CD4-positive, alpha-beta memory T cell (primary cell): ENCODE data around the gene RFX3. TPM values are rescaled to one million over a fixed set of nuclear protein-coding genes. Genes with fewer than 3 reads are reported as not detected.

ENCODE experiments used
- CTCF ChIA-PET: fragments of 350-600 bp; sonication (Branson Sonifier 250); formaldehyde crosslinking; loops from one replicate; lab custom pipeline; 2021; ENCODE audit warnings: inconsistent platforms; ENCODE audit not compliant: partially characterized antibody; lab: Charles Lee
- POLR2A ChIA-PET: fragments of 350-600 bp; sonication (Branson Sonifier 250); formaldehyde crosslinking; loops from one replicate; lab custom pipeline; 2021; ENCODE audit not compliant: partially characterized antibody; lab: Charles Lee
- DNase-seq, 5 donors: peaks; one replicate each; pipeline versions ENCODE4 v3.0.0 to v3.0.0-alpha.2; 2020 to 2022; ENCODE audit warnings: mixed read lengths in 1 of 5
- H3K27ac ChIP-seq: one replicate; pipeline ENCODE4 v1.7.0; 2013; ENCODE audit warnings: low read depth, low read length
- H3K27me3 ChIP-seq: 2 replicates; pipeline ENCODE4 v1.7.0; 2013; ENCODE audit warnings: mild to moderate bottlenecking, low read length, moderate library complexity; ENCODE audit not compliant: insufficient read depth
- H3K36me3 ChIP-seq: 2 replicates; pipeline ENCODE4 v1.7.0; 2013; ENCODE audit warnings: mild to moderate bottlenecking, low read length, moderate library complexity; ENCODE audit not compliant: insufficient read depth
- H3K4me1 ChIP-seq: 2 replicates; pipeline ENCODE4 v1.7.0; 2013; ENCODE audit warnings: mild to moderate bottlenecking, low read length, moderate library complexity; ENCODE audit not compliant: insufficient read depth
- H3K4me3 ChIP-seq, 2 donors: one replicate each; pipeline ENCODE4 v1.7.0; 2013; ENCODE audit warnings: low read length in 2 of 2, mild to moderate bottlenecking in 1 of 2
- H3K9me3 ChIP-seq, 2 donors: one replicate each; pipeline ENCODE4 v1.7.0; 2013; ENCODE audit warnings: low read length in 2 of 2, control low read depth in 1 of 2; ENCODE audit not compliant: control insufficient read depth in 1 of 2
- H3K27ac Mint-ChIP-seq, 7 donors: one replicate each; pipeline ENCODE4 v1.8.0; 2020 to 2021; ENCODE audit warnings: mixed read lengths in 7 of 7, mild to moderate bottlenecking in 6 of 7, inconsistent platforms in 3 of 7, moderate library complexity in 3 of 7
- H3K27me3 Mint-ChIP-seq, 2 donors: one replicate each; pipeline ENCODE4 v1.8.0; 2020 to 2021; ENCODE audit warnings: mixed read lengths in 2 of 2
- H3K36me3 Mint-ChIP-seq, 2 donors: one replicate each; pipeline ENCODE4 v1.8.0; 2020 to 2021; ENCODE audit warnings: mixed read lengths in 2 of 2, inconsistent platforms in 1 of 2, mild to moderate bottlenecking in 1 of 2
- H3K4me1 Mint-ChIP-seq, 4 donors: one replicate each; pipeline ENCODE4 v1.8.0; 2020 to 2021; ENCODE audit warnings: mixed read lengths in 4 of 4, mild to moderate bottlenecking in 1 of 4
- H3K4me3 Mint-ChIP-seq, 8 donors: one replicate each; pipeline ENCODE4 v1.8.0; 2020 to 2021; ENCODE audit warnings: mixed read lengths in 8 of 8, mild to moderate bottlenecking in 7 of 8, moderate library complexity in 6 of 8, inconsistent platforms in 3 of 8
- H3K9me3 Mint-ChIP-seq, 8 donors: one replicate each; pipeline ENCODE4 v1.8.0; 2020 to 2021; ENCODE audit warnings: mixed read lengths in 8 of 8, mild to moderate bottlenecking in 5 of 8, inconsistent platforms in 3 of 8, moderate library complexity in 1 of 8
- intact Hi-C: fragments of 100-400 bp; cut with micrococcal nuclease; formaldehyde crosslinking; loops from one replicate; pipeline ENCODE4 v1.15.1; 2023
- polyA plus RNA-seq, 2 donors: library from polyadenylated mRNA; unstranded; fragments of 300-500 nt; fragmentation: Illumina TruSeq; gene quantifications; one replicate each; pipeline ENCODE4 v1.2.3, GENCODE V29; 2021
- total RNA-seq, 2 experiments: library from RNA; stranded (reverse); gene quantifications; one replicate each; pipeline ENCODE4 v1.2.3, GENCODE V29; 2021

Gene RFX3
- total and polyA plus RNA-seq, 4 experiments from 2014 or later: 3.0 to 30.8 (median 16.5) TPM

GRCh38 chr9:3516667-3517330 is 9.0 kb downstream of the RFX3 start:
- H3K4me3 ChIP-seq: no peak overlapping the region
- POLR2A ChIA-PET: interaction anchor here (1.7 kb wide), 1 partner anchor 10 kb away, joined by 14 read pairs; the partner anchor contains the start of gene RFX3
- Mint-ChIP-seq H3K36me3 (peaks cover 3% of the 10 kb centered on the region in 2 donors), H3K27me3 (no peaks in the 10 kb centered on the region), H3K9me3 (no peaks in the 10 kb centered on the region), H3K4me3 (no peak overlapping the region), H3K4me1 (peaks cover 16 to 39% (median 30%) of the 10 kb centered on the region in 4 donors), H3K27ac (peak overlapping the region in 1 of 7 donors; percentile 0)
- no peaks in the 10 kb centered on the region for H3K9me3 ChIP-seq
- no peak overlapping the region for H3K27ac ChIP-seq
- CTCF ChIA-PET: interaction anchor here (1.7 kb wide), 1 partner anchor 10 kb away, joined by 7 read pairs; no protein-coding TSS in a partner anchor
- H3K27me3 ChIP-seq: no peaks in the 10 kb centered on the region
- H3K36me3 ChIP-seq: no peaks in the 10 kb centered on the region
- intact Hi-C loops: no loop called here
- DNase-seq: no peak
- H3K4me1 ChIP-seq: peaks cover 7% of the 10 kb centered on the region

DNA sequence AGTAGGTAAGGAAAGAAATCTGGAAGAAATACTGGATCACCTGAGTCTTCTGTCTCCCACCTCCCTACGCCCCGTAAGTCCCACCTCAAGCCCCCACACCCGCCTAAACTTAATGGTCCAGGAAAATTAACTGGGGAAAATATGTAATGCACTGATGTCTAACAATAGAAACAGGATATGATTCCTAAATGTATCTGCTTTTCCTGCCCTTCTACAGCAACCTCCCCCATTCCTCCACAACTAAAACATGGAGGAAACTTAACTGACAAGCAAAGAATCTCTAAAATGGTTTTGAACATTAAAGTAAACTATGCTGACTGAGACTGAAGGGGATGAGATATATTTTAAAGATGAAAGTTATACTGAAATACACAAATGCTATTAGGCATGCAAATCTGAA is 10.4 kb downstream of the RFX3 start:
- no peaks in the 10 kb centered on the region for H3K36me3 ChIP-seq
- POLR2A ChIA-PET: interaction anchor here (1.7 kb wide), 1 partner anchor 11 kb away, joined by 14 read pairs; the partner anchor contains the start of gene RFX3
- Mint-ChIP-seq H3K27ac (peak overlapping the region in 1 of 7 donors; percentile 63), H3K4me1 (peaks cover 21 to 45% (median 34%) of the 10 kb centered on the region in 4 donors), H3K9me3 (no peaks in the 10 kb centered on the region), H3K4me3 (no peak overlapping the region), H3K36me3 (peaks cover 3% of the 10 kb centered on the region in 2 donors), H3K27me3 (no peaks in the 10 kb centered on the region)
- H3K9me3 ChIP-seq: no peaks in the 10 kb centered on the region
- H3K27me3 ChIP-seq: no peaks in the 10 kb centered on the region
- intact Hi-C loops: no loop called here
- DNase-seq: no peak
- no peak overlapping the region for H3K27ac ChIP-seq
- no peak overlapping the region for H3K4me3 ChIP-seq
- CTCF ChIA-PET: interaction anchor here (1.7 kb wide), 1 partner anchor 12 kb away, joined by 7 read pairs; no protein-coding TSS in a partner anchor
- H3K4me1 ChIP-seq: peaks cover under 1% of the 10 kb centered on the region

GRCh38 chr9:3514786-3515185 is 11.0 kb downstream of the RFX3 start:
- no peaks in the 10 kb centered on the region for H3K9me3 Mint-ChIP-seq
- H3K4me1 ChIP-seq: no peaks in the 10 kb centered on the region
- H3K27ac Mint-ChIP-seq: no peak overlapping the region
- no peak for DNase-seq
- intact Hi-C loops: no loop called here
- ChIA-PET CTCF (no interaction called here), POLR2A (no interaction called here)
- no peaks in the 10 kb centered on the region for H3K27me3 Mint-ChIP-seq
- peaks cover 26 to 49% (median 34%) of the 10 kb centered on the region in 4 donors for H3K4me1 Mint-ChIP-seq
- no peak overlapping the region for H3K27ac ChIP-seq
- no peaks in the 10 kb centered on the region for H3K27me3 ChIP-seq
- H3K36me3 ChIP-seq: no peaks in the 10 kb centered on the region
- H3K36me3 Mint-ChIP-seq: peaks cover 3% of the 10 kb centered on the region in 2 donors
- no peak overlapping the region for H3K4me3 Mint-ChIP-seq
- no peaks in the 10 kb centered on the region for H3K9me3 ChIP-seq
- H3K4me3 ChIP-seq: no peak overlapping the region

- peak overlapping the region in 2 of 7 donors; percentile 1 to 5 for H3K27ac Mint-ChIP-seq
- H3K4me1 Mint-ChIP-seq: peaks cover 34 to 60% (median 41%) of the 10 kb centered on the region in 4 donors
- Histone ChIP-seq H3K9me3 (no peaks in the 10 kb centered on the region), H3K4me3 (no peak overlapping the region), H3K36me3 (no peaks in the 10 kb centered on the region), H3K4me1 (peaks cover 8% of the 10 kb centered on the region), H3K27ac (no peak overlapping the region), H3K27me3 (no peaks in the 10 kb centered on the region)
- no peaks in the 10 kb centered on the region for H3K27me3 Mint-ChIP-seq
- H3K36me3 Mint-ChIP-seq: peaks cover 3% of the 10 kb centered on the region in 2 donors
- no peak for DNase-seq
- H3K9me3 Mint-ChIP-seq: no peaks in the 10 kb centered on the region
- intact Hi-C loops: no loop called here
- ChIA-PET POLR2A (interaction anchor here (1.2 kb wide), 1 partner anchor 14 kb away, joined by 6 read pairs; no protein-coding TSS in a partner anchor), CTCF (no interaction called here)
- H3K4me3 Mint-ChIP-seq: no peak overlapping the region
Observed at GRCh38 chr9:3513265-3513818, 12.5 kb downstream of the RFX3 start.

DNA sequence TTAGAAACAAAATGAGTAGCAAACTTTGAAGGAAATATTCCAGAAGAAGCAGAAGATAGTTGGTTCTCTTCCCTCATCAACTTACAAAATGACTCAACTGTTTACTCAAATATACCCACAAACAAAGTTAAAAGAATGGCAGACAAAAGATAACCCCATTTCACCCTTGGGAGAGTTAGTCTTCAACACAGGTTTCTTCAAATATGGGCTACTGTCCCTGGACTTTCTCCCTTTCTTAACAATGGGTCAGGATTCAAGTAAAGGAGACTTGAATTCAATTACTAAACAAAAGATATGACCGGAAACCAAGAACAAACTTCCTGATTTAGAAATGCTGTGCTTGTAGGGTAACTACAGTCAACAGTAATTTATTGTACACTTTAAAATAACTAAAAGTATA is 14.2 kb downstream of the RFX3 start:
- no peaks in the 10 kb centered on the region for H3K9me3 Mint-ChIP-seq
- Histone ChIP-seq H3K4me3 (no peak overlapping the region), H3K9me3 (no peaks in the 10 kb centered on the region), H3K36me3 (no peaks in the 10 kb centered on the region), H3K27ac (no peak overlapping the region), H3K4me1 (peaks cover 10% of the 10 kb centered on the region), H3K27me3 (no peaks in the 10 kb centered on the region)
- CTCF ChIA-PET: no interaction called here
- intact Hi-C loops: loop anchor here (2.0 kb wide), 1 partner anchor 13 kb away; no protein-coding TSS in a partner anchor
- peaks cover 0 to under 1% of the 10 kb centered on the region in 2 donors for H3K36me3 Mint-ChIP-seq
- peaks cover 35 to 57% (median 40%) of the 10 kb centered on the region in 4 donors for H3K4me1 Mint-ChIP-seq
- POLR2A ChIA-PET: interaction anchor here (1.3 to 1.7 kb wide), 2 partner anchors 15 to 16 kb away, joined by 4 read pairs; partner anchors contain the start of gene RFX3
- no peak overlapping the region for H3K4me3 Mint-ChIP-seq
- H3K27ac Mint-ChIP-seq: peak overlapping the region in 1 of 7 donors; percentile 26
- no peak for DNase-seq
- no peaks in the 10 kb centered on the region for H3K27me3 Mint-ChIP-seq

GRCh38 chr9:3510796-3511195 is 15.0 kb downstream of the RFX3 start:
- POLR2A ChIA-PET: interaction anchor here (1.3 to 1.7 kb wide), 2 partner anchors 16 to 17 kb away, joined by 4 read pairs; partner anchors contain the start of gene RFX3
- Histone ChIP-seq H3K4me1 (peaks cover 10% of the 10 kb centered on the region), H3K4me3 (no peak overlapping the region), H3K9me3 (no peaks in the 10 kb centered on the region), H3K27ac (no peak overlapping the region), H3K36me3 (no peaks in the 10 kb centered on the region), H3K27me3 (no peaks in the 10 kb centered on the region)
- H3K9me3 Mint-ChIP-seq: no peaks in the 10 kb centered on the region
- no peaks in the 10 kb centered on the region for H3K36me3 Mint-ChIP-seq
- no peak overlapping the region for H3K4me3 Mint-ChIP-seq
- no peak for DNase-seq
- peaks cover 37 to 54% (median 40%) of the 10 kb centered on the region in 4 donors for H3K4me1 Mint-ChIP-seq
- no peak overlapping the region for H3K27ac Mint-ChIP-seq
- intact Hi-C loops: loop anchor here (2.0 kb wide), 1 partner anchor 14 kb away; no protein-coding TSS in a partner anchor
- no peaks in the 10 kb centered on the region for H3K27me3 Mint-ChIP-seq
- CTCF ChIA-PET: no interaction called here

- peaks cover 10% of the 10 kb centered on the region for H3K4me1 ChIP-seq
- peaks cover 36 to 50% (median 39%) of the 10 kb centered on the region in 4 donors for H3K4me1 Mint-ChIP-seq
- H3K4me3 ChIP-seq: no peak overlapping the region
- no peak overlapping the region for H3K4me3 Mint-ChIP-seq
- CTCF ChIA-PET: no interaction called here
- no peak overlapping the region for H3K27ac ChIP-seq
- H3K27me3 ChIP-seq: no peaks in the 10 kb centered on the region
- no peaks in the 10 kb centered on the region for H3K27me3 Mint-ChIP-seq
- H3K36me3 ChIP-seq: no peaks in the 10 kb centered on the region
- H3K9me3 ChIP-seq: no peaks in the 10 kb centered on the region
- H3K36me3 Mint-ChIP-seq: no peaks in the 10 kb centered on the region
- POLR2A ChIA-PET: no interaction called here
- H3K9me3 Mint-ChIP-seq: no peaks in the 10 kb centered on the region
- DNase-seq: no peak
- intact Hi-C loops: loop anchor here (2.0 kb wide), 1 partner anchor 15 kb away; no protein-coding TSS in a partner anchor
- peak overlapping the region in 4 of 7 donors; percentile 25 to 57 (median 30) for H3K27ac Mint-ChIP-seq
Observed at GRCh38 chr9:3509926-3510325, 15.9 kb downstream of the RFX3 start.
